GM12874 (cell line): ENCODE measurements around the gene UNC13A.

Experiments
- TF ChIP-seq, protein P1 (sequence below): IDR thresholded peaks from 2 replicates; pipeline ENCODE4 v1.5.1; 2011; ENCODE audit warnings: low read depth, mild to moderate bottlenecking, control low read depth, low read length, moderate library complexity; ENCODE audit not compliant: insufficient read depth

UNC13A gene

DNA sequence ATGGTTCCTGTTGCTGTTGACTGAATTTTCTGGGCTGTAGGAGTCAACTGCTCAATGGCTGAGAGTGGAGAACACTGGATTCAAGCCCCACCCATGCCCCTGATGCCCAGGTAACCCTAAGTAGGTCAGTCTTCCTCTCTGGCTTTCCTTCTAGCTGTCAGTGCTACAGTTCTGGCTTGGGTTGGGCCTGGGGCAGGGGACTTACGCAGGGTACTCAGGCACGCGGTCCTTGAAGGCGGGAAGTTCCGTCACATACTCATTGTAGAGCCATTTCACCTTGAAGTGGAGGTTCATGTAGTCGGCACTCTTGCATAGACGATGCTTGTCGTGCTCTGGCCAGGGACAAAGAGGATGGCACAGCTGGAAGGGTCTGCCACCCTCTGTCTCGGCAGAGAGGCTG, 55.6 kb downstream of the UNC13A start:
- TF ChIP-seq, protein P1, sequence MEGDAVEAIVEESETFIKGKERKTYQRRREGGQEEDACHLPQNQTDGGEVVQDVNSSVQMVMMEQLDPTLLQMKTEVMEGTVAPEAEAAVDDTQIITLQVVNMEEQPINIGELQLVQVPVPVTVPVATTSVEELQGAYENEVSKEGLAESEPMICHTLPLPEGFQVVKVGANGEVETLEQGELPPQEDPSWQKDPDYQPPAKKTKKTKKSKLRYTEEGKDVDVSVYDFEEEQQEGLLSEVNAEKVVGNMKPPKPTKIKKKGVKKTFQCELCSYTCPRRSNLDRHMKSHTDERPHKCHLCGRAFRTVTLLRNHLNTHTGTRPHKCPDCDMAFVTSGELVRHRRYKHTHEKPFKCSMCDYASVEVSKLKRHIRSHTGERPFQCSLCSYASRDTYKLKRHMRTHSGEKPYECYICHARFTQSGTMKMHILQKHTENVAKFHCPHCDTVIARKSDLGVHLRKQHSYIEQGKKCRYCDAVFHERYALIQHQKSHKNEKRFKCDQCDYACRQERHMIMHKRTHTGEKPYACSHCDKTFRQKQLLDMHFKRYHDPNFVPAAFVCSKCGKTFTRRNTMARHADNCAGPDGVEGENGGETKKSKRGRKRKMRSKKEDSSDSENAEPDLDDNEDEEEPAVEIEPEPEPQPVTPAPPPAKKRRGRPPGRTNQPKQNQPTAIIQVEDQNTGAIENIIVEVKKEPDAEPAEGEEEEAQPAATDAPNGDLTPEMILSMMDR: no peak

DNA sequence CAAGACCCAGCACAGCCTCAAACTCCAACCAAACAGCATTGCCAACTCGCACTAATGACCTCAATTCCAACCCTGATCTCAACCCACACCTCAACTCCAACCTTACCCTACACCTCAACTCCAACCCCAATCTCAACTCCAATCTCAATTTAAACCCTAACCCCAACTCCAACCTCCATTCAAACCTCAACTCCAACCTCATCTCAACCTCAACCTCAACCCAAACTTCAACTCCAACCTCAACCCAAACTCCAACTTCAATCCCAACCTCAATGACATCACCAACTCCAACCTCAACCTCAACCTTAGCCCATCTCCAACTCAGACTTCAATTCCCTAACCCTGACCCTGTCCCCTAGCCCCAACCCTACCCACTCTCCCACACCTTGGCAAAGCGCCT, 58.4 kb downstream of the UNC13A start:
- TF ChIP-seq, protein P1: no peak

DNA sequence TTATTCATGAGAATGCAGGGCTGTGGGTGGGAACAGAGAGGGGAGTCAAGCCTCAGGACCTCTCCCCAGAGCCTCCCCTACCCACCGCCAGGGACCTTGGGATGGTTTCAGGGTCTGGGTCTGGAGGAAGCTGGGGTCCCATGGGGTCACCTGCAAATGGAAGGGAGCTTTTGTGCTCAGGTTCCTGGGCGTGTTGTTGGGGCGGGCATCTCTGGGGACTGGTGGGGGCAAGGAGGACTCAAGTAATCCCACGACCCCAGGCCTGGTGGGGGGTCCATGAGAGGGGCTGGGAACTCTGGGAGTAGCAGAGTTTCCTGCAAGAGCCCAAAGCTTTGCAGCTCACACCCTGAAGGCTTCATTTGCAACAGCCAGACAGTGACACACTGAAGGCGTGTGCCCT, 60.2 kb downstream of the UNC13A start:
- TF ChIP-seq, protein P1: no peak

DNA sequence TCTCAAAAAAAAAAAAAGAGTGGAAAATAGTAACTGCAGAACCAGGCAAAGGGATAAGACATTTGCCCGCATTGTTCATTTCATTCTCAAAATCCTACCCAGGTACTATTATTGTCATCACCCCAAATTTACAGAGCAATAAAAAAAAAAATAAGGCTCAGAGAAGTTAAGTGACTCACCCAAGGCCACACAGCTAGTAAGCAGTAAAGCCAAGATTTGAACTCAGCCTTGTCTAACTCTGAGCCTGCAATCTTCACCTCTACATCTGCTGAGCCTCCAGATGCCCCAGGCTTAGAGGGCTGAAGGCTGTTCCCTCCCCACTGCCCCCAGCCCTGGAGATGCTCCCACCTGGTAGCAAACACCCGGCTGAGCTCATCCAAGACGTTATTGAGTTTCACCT, 61.0 kb downstream of the UNC13A start:
- TF ChIP-seq, protein P1: no peak

DNA sequence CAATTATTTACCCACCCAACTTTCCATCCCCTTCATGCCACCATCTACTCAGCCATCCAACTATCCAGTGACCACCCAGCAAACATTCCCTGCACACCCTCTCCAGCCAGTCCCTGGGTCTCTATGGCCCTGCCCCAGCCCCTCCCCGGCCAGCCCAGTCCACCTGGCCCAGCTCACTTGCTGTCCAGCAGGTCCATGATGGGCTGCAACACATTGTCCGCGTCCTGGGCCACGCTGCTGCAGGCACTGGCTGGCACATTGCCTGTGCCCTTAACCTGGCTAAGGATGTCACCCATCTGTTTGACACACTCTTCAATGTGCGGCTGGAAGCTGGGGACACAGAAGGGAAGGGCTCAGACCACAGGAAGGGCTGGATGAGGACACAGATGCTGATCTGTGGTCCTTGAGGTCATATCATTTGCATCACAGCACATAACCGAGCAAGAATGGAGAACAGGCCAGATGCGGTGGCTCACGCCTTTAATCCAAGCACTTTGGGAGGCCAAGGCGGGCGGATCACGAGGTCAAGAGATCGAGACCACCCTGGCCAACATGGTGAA, 61.6 kb downstream of the UNC13A start:
- TF ChIP-seq, protein P1: no peak

DNA sequence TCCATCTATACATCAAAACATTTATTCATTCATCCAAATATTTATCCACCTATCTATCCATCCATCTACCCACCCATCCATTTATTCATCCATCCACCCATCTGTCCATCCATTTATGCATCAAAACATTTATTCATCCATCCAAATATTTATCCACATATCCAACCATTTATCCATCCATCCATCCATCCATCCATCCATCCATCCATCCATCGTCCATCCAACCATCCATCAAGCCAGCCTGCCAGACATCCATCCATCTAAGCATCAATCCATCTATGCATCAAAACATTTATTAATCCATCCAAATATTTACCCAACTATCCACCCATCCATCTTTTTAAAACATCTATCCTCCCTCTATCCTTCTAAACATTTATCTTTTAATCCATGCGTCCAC, 62.2 kb downstream of the UNC13A start:
- TF ChIP-seq, protein P1: no peak

DNA sequence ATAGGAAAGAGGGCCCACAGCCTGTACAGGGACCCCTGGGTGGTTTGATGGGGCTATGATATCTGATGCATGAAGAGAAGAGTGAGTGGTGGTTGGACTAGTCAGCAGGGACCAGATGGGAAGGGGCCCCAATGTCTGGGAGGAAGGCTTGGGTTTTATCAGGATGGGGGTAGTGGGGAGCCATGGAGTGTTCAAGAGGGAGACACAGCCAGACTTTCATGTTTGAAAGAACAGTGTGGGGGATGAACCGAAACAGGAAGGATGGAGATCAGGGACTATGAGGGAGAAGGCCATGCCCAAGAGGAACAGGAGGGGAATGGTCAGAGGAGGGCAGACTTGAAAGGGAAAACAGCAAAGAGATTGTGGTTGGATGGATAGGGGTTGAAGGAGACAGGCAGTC, 63.1 kb downstream of the UNC13A start:
- TF ChIP-seq, protein P1: no peak
